GM12878 (cell line): ENCODE measurements around the gene SUPT6H. TPM values are rescaled to one million over a fixed set of nuclear protein-coding genes. Genes with fewer than 3 reads are reported as not detected.

ENCODE experiments used
- GABPA ChIP-seq: IDR thresholded peaks from 2 replicates; pipeline ENCODE4 v1.6.1; 2014; ENCODE audit warnings: antibody characterized with exemption, low read depth, mild to moderate bottlenecking, inconsistent platforms
- HDAC6 ChIP-seq: fragments of 200-600 bp; sonication (generic); IDR thresholded peaks from one replicate; pipeline ENCODE4 v1.8.0; 2017; ENCODE audit warnings: antibody characterized with exemption; ENCODE audit not compliant: unreplicated experiment
- MXI1 ChIP-seq: fragments of 150-350 bp; IDR thresholded peaks from 2 replicates; pipeline ENCODE4 v1.6.1; 2011; ENCODE audit warnings: low read depth, mild to moderate bottlenecking, inconsistent platforms, low read length, improper control_type of control experiment
- NFXL1 ChIP-seq: fragments of 450-650 bp; IDR thresholded peaks from 2 replicates; pipeline ENCODE4 v1.6.1; 2017; ENCODE audit warnings: antibody characterized with exemption, mild to moderate bottlenecking, borderline replicate concordance
- NR2C1 ChIP-seq: fragments of 450-650 bp; IDR thresholded peaks from 2 replicates; pipeline ENCODE4 v1.6.1; 2017; ENCODE audit warnings: antibody characterized with exemption, mild to moderate bottlenecking, moderate library complexity
- NRF1 ChIP-seq: conservative IDR thresholded peaks from 2 replicates; pipeline ENCODE4 v1.6.1; 2011; ENCODE audit warnings: mild to moderate bottlenecking, low read depth, low read length, improper control_type of control experiment
- PML ChIP-seq: IDR thresholded peaks from 2 replicates; pipeline ENCODE4 v1.6.1; 2012; ENCODE audit warnings: low read length, inconsistent platforms
- RUNX3 ChIP-seq: IDR thresholded peaks from 2 replicates; pipeline ENCODE4 v1.6.1; 2012; ENCODE audit warnings: low read length, inconsistent platforms
- SMAD5 ChIP-seq: IDR thresholded peaks from 2 replicates; pipeline ENCODE4 v1.6.1; 2016; ENCODE audit warnings: antibody characterized with exemption, low read depth
- SP1 ChIP-seq: IDR thresholded peaks from one replicate; pipeline ENCODE4 v1.6.1; 2011; ENCODE audit warnings: low read depth, low read length
- WRNIP1 ChIP-seq: IDR thresholded peaks from 2 replicates; pipeline ENCODE4 v1.6.1; 2011; ENCODE audit warnings: low read depth, low read length, improper control_type of control experiment, borderline replicate concordance
- ZBED1 ChIP-seq: IDR thresholded peaks from 2 replicates; pipeline ENCODE4 v1.6.1; 2016; ENCODE audit warnings: borderline replicate concordance
- polyA plus RNA-seq, 11 experiments: library from polyadenylated mRNA; depleted of rRNA in 4 of 11; unstranded in 6 of 11; stranded (reverse) in 5 of 11; fragments of >200 nt; fragmentation: Nextera tagmentation in 4 of 11; fragmentation: Illumina TruSeq in 1 of 11; extraction: Ambion mirVana in 4 of 11; extraction: Trizol in 1 of 11; gene quantifications; 1 replicate in 1 of 11; 2 replicates in 10 of 11; pipeline versions ENCODE4 v1.2.1 to v1.2.3, GENCODE V29; 2011 to 2016; ENCODE audit warnings: inconsistent platforms in 2 of 11, missing spikeins in 2 of 11, low read depth in 1 of 11
- total RNA-seq, 4 experiments: library from RNA; depleted of rRNA in 3 of 4; stranded (reverse); fragments of >200 nt in 3 of 4; fragmentation: Illumina TruSeq in 1 of 4; extraction: Trizol in 1 of 4; gene quantifications; 2 replicates each; pipeline versions ENCODE4 v1.2.1 to v1.2.3, GENCODE V29; 2013 to 2021
- TF ChIP-seq, protein P1 (sequence below): fragments of 450-650 bp; IDR thresholded peaks from 2 replicates; pipeline ENCODE4 v1.6.1; 2018; ENCODE audit warnings: mild to moderate bottlenecking, low read depth, moderate library complexity; ENCODE audit not compliant: partially characterized antibody
- TF ChIP-seq, protein P2 (sequence below): fragments of 450-650 bp; IDR thresholded peaks from 2 replicates; pipeline ENCODE4 v1.6.1; 2016; ENCODE audit warnings: mild to moderate bottlenecking
- TF ChIP-seq, protein P3 (sequence below): IDR thresholded peaks from 2 replicates; pipeline ENCODE4 v1.6.1; 2012; ENCODE audit warnings: low read depth, low read length, improper control_type of control experiment
- TF ChIP-seq, protein P4 (sequence below): IDR thresholded peaks from 2 replicates; pipeline ENCODE4 v1.6.1; 2011; ENCODE audit warnings: low read depth, mild to moderate bottlenecking, low read length, moderate library complexity, borderline replicate concordance; ENCODE audit errors: extremely low read depth
- TF ChIP-seq, protein P5 (sequence below): fragments of 450-650 bp; IDR thresholded peaks from 2 replicates; pipeline ENCODE4 v1.6.1; 2017; ENCODE audit warnings: antibody characterized with exemption, mild to moderate bottlenecking, moderate library complexity
- TF ChIP-seq, protein P6 (sequence below): fragments of 450-650 bp; conservative IDR thresholded peaks from 2 replicates; pipeline ENCODE4 v1.6.1; 2017; ENCODE audit warnings: mild to moderate bottlenecking, moderate library complexity
- TF ChIP-seq, protein P7 (sequence below): IDR thresholded peaks from 2 replicates; pipeline ENCODE4 v1.6.1; 2012; ENCODE audit warnings: low read depth, low read length, improper control_type of control experiment

Gene SUPT6H
- total and polyA plus RNA-seq, 10 of the 15 experiments (the other 5 are each of a cell fraction or from before 2014, with no cell fraction given), result 1.7 to 58.8 (median 37.7) TPM

DNA sequence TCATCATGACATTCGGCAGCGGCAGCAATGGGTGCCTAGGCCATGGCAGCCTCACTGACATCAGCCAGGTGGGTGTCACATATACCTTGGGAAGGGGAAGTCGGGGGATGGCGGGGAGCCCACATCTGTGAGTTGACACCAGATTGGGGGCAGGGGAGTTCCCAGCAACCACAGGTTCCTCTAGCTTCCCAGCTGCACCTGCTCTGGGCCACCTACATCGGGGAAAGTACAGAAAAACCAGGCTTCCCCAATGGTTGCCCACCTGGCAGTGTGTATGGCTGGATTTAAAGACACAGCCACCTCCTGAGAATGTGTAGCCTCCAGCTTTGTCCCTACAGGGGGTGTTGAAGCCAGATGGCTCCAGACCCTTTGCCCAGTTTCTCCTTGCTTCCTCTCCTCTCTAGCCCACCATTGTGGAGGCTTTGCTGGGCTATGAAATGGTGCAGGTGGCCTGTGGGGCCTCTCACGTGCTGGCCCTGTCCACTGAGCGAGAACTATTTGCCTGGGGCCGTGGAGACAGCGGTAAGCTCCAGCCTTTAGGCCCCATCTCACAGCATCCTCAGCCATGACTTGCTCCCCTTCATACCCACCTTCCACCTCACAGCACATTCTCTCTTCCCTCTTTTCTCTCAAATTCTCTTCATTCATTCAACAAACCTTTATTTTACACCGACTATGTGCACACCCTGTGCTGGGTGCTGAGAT, 76.8 kb downstream of the SUPT6H start (continued):
- no peak for TF ChIP-seq NRF1
- TF ChIP-seq, protein P1, sequence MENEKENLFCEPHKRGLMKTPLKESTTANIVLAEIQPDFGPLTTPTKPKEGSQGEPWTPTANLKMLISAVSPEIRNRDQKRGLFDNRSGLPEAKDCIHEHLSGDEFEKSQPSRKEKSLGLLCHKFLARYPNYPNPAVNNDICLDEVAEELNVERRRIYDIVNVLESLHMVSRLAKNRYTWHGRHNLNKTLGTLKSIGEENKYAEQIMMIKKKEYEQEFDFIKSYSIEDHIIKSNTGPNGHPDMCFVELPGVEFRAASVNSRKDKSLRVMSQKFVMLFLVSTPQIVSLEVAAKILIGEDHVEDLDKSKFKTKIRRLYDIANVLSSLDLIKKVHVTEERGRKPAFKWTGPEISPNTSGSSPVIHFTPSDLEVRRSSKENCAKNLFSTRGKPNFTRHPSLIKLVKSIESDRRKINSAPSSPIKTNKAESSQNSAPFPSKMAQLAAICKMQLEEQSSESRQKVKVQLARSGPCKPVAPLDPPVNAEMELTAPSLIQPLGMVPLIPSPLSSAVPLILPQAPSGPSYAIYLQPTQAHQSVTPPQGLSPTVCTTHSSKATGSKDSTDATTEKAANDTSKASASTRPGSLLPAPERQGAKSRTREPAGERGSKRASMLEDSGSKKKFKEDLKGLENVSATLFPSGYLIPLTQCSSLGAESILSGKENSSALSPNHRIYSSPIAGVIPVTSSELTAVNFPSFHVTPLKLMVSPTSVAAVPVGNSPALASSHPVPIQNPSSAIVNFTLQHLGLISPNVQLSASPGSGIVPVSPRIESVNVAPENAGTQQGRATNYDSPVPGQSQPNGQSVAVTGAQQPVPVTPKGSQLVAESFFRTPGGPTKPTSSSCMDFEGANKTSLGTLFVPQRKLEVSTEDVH, result no peak
- TF ChIP-seq HDAC6, result no peak
- TF ChIP-seq WRNIP1, result no peak
- TF ChIP-seq, protein P2, sequence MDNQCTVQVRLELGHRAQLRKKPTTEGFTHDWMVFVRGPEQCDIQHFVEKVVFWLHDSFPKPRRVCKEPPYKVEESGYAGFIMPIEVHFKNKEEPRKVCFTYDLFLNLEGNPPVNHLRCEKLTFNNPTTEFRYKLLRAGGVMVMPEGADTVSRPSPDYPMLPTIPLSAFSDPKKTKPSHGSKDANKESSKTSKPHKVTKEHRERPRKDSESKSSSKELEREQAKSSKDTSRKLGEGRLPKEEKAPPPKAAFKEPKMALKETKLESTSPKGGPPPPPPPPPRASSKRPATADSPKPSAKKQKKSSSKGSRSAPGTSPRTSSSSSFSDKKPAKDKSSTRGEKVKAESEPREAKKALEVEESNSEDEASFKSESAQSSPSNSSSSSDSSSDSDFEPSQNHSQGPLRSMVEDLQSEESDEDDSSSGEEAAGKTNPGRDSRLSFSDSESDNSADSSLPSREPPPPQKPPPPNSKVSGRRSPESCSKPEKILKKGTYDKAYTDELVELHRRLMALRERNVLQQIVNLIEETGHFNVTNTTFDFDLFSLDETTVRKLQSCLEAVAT, result peak; percentile 7; the same call in 1 of the 2 replicates
- TF ChIP-seq SMAD5, result no peak
- TF ChIP-seq MXI1, result no peak
- TF ChIP-seq, protein P3, sequence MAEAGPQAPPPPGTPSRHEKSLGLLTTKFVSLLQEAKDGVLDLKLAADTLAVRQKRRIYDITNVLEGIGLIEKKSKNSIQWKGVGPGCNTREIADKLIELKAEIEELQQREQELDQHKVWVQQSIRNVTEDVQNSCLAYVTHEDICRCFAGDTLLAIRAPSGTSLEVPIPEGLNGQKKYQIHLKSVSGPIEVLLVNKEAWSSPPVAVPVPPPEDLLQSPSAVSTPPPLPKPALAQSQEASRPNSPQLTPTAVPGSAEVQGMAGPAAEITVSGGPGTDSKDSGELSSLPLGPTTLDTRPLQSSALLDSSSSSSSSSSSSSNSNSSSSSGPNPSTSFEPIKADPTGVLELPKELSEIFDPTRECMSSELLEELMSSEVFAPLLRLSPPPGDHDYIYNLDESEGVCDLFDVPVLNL, result no peak
- no peak for TF ChIP-seq SP1
- TF ChIP-seq PML, result no peak
- TF ChIP-seq RUNX3, result no peak
- peak; percentile 71 for TF ChIP-seq ZBED1
- TF ChIP-seq, protein P4, sequence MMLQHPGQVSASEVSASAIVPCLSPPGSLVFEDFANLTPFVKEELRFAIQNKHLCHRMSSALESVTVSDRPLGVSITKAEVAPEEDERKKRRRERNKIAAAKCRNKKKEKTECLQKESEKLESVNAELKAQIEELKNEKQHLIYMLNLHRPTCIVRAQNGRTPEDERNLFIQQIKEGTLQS, result no peak
- no peak for TF ChIP-seq GABPA
- TF ChIP-seq NR2C1, result no peak
- TF ChIP-seq, protein P5, sequence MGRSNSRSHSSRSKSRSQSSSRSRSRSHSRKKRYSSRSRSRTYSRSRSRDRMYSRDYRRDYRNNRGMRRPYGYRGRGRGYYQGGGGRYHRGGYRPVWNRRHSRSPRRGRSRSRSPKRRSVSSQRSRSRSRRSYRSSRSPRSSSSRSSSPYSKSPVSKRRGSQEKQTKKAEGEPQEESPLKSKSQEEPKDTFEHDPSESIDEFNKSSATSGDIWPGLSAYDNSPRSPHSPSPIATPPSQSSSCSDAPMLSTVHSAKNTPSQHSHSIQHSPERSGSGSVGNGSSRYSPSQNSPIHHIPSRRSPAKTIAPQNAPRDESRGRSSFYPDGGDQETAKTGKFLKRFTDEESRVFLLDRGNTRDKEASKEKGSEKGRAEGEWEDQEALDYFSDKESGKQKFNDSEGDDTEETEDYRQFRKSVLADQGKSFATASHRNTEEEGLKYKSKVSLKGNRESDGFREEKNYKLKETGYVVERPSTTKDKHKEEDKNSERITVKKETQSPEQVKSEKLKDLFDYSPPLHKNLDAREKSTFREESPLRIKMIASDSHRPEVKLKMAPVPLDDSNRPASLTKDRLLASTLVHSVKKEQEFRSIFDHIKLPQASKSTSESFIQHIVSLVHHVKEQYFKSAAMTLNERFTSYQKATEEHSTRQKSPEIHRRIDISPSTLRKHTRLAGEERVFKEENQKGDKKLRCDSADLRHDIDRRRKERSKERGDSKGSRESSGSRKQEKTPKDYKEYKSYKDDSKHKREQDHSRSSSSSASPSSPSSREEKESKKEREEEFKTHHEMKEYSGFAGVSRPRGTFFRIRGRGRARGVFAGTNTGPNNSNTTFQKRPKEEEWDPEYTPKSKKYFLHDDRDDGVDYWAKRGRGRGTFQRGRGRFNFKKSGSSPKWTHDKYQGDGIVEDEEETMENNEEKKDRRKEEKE, result no peak
- TF ChIP-seq NFXL1, result no peak
- TF ChIP-seq, protein P6, sequence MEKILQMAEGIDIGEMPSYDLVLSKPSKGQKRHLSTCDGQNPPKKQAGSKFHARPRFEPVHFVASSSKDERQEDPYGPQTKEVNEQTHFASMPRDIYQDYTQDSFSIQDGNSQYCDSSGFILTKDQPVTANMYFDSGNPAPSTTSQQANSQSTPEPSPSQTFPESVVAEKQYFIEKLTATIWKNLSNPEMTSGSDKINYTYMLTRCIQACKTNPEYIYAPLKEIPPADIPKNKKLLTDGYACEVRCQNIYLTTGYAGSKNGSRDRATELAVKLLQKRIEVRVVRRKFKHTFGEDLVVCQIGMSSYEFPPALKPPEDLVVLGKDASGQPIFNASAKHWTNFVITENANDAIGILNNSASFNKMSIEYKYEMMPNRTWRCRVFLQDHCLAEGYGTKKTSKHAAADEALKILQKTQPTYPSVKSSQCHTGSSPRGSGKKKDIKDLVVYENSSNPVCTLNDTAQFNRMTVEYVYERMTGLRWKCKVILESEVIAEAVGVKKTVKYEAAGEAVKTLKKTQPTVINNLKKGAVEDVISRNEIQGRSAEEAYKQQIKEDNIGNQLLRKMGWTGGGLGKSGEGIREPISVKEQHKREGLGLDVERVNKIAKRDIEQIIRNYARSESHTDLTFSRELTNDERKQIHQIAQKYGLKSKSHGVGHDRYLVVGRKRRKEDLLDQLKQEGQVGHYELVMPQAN, result no peak
- TF ChIP-seq, protein P7, sequence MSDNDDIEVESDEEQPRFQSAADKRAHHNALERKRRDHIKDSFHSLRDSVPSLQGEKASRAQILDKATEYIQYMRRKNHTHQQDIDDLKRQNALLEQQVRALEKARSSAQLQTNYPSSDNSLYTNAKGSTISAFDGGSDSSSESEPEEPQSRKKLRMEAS, result no peak; the same call in 1 of the 2 replicates
